Right lobe of liver (tissue), 6 donors: ENCODE measurements around the gene FYTTD1. TPM values are rescaled to one million over a fixed set of nuclear protein-coding genes. Genes with fewer than 3 reads are reported as not detected.
"Not testable (repeated sequence)": the region's sequence is repeated elsewhere in the genome, so short reads cannot be mapped to it uniquely, and the experiment has no call there.

Source experiments
- ATAC-seq, 4 donors: fragments of 200-7000 bp; cut with Tn5 transposase; one replicate each; pipeline ENCODE4 v1.9.1; 2020; ENCODE audit warnings: mild to moderate bottlenecking in 4 of 4, moderate library complexity in 4 of 4
- DNase-seq, 3 donors: peaks; one replicate each; pipeline ENCODE4 v3.0.0-alpha.2; 2020
- H3K27ac ChIP-seq, 3 donors: fragments of 200-600 bp; one replicate each; pipeline ENCODE4 v1.8.0; 2022
- H3K27me3 ChIP-seq, 2 donors: fragments of 200-600 bp; one replicate each; pipeline ENCODE4 v1.8.0; 2022
- H3K36me3 ChIP-seq, 4 donors: fragments of 200-600 bp; sonication (generic) in 1 of 4; one replicate each; pipeline versions ENCODE4 v1.5.1 to v1.8.0; 2017 to 2022; ENCODE audit warnings: control low read depth in 1 of 4
- H3K4me1 ChIP-seq, 4 donors: fragments of 200-600 bp; sonication (generic) in 1 of 4; one replicate each; pipeline versions ENCODE4 v1.5.1 to v1.8.0; 2017 to 2022; ENCODE audit warnings: control low read depth in 1 of 4
- H3K4me3 ChIP-seq, 3 donors: fragments of 200-600 bp; one replicate each; pipeline ENCODE4 v1.8.0; 2022
- H3K9me3 ChIP-seq, 4 donors: fragments of 200-600 bp; sonication (generic) in 1 of 4; one replicate each; pipeline versions ENCODE4 v1.5.1 to v1.8.0; 2017 to 2022; ENCODE audit warnings: control low read depth in 1 of 4
- POLR2A ChIP-seq: fragments of 450-650 bp; IDR thresholded peaks from one replicate; pipeline ENCODE4 v1.6.1; 2017; ENCODE audit warnings: antibody characterized with exemption, mild to moderate bottlenecking
- WGBS: methylation state at CpG from one replicate; pipeline ENCODE4 v1.1.6; 2018; ENCODE audit warnings: low coverage, low lambda C conversion rate; ENCODE audit not compliant: insufficient coverage; ENCODE audit errors: missing lambda C conversion rate; 5-methylcytosine and 5-hydroxymethylcytosine counted together
- intact Hi-C, 2 donors: fragments of 100-400 bp; cut with DNase I; formaldehyde crosslinking; loops; one replicate each; pipeline versions ENCODE4 v1.11.2 to v1.14.1; 2022
- total RNA-seq, 6 experiments: library from RNA; depleted of rRNA in 2 of 6; stranded (reverse); fragments of >200 nt in 2 of 6; fragmentation: NEBNext Ultra II Directional in 3 of 6; extraction: Animal tissue kit (Norgen Biotek cat#: 25700) in 3 of 6; gene quantifications; one replicate each; pipeline versions ENCODE4 v1.1.0 to v1.2.4, GENCODE V29; 2016 to 2023
- TF ChIP-seq, protein P1 (sequence below), 4 donors: fragments of 200-600 bp in 3 of 4; fragments of 450-650 bp in 1 of 4; IDR thresholded peaks; one replicate each; pipeline versions ENCODE4 v1.5.1 to v1.8.0; 2016 to 2022; ENCODE audit warnings: antibody characterized with exemption in 4 of 4, mild to moderate bottlenecking in 2 of 4
- donor health status: DM: no; HTN: yes; CAD: no.
- donor health status: DM: no; HTN: no; CAD: no.
- donor health status: DM: no; HTN: no; CAD: no.
- donor health status: DM: no; HTN: yes; CAD: no.
- donor health status: DM: no; HTN: yes; CAD: no.

FYTTD1 gene
- total RNA-seq, 6 experiments from 2014 or later = 20.2 to 33.4 (median 23.9) TPM

DNA sequence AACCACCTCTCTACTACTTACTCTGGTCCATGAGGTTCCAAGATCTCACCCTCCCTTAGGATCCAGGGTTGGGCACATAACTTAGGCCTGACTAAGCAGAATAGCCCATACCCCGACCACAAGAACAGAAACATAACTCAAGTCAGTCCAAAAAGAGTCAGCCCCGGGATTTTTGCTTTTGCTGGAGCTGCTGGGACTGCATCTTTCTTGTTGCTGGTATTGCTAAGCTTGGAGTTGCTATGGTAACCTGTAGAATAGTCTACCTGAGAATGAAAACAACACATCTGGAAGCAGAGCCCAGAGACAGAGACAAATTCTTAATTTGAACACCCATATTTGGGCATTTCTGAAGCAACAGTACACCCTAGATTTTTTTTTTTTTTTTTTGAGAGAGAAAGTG, 19.5 kb upstream of the FYTTD1 start:
- Histone ChIP-seq H3K4me1 (peaks cover 0 to 5% (median 0%) of the 10 kb centered on the region in 4 donors), H3K4me3 (no peak overlapping the region), H3K9me3 (no peaks in the 10 kb centered on the region), H3K36me3 (no peaks in the 10 kb centered on the region), H3K27ac (no peak overlapping the region), H3K27me3 (no peaks in the 10 kb centered on the region)
- 73% methylated on average over 2 of the region's 2 CpGs for WGBS
- no peak for DNase-seq
- no peak for ATAC-seq
- TF ChIP-seq POLR2A = no peak
- TF ChIP-seq, protein P1, sequence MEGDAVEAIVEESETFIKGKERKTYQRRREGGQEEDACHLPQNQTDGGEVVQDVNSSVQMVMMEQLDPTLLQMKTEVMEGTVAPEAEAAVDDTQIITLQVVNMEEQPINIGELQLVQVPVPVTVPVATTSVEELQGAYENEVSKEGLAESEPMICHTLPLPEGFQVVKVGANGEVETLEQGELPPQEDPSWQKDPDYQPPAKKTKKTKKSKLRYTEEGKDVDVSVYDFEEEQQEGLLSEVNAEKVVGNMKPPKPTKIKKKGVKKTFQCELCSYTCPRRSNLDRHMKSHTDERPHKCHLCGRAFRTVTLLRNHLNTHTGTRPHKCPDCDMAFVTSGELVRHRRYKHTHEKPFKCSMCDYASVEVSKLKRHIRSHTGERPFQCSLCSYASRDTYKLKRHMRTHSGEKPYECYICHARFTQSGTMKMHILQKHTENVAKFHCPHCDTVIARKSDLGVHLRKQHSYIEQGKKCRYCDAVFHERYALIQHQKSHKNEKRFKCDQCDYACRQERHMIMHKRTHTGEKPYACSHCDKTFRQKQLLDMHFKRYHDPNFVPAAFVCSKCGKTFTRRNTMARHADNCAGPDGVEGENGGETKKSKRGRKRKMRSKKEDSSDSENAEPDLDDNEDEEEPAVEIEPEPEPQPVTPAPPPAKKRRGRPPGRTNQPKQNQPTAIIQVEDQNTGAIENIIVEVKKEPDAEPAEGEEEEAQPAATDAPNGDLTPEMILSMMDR (IDR thresholded peaks at IDR 0.05) = no peak
- intact Hi-C loops = no loop called here

DNA sequence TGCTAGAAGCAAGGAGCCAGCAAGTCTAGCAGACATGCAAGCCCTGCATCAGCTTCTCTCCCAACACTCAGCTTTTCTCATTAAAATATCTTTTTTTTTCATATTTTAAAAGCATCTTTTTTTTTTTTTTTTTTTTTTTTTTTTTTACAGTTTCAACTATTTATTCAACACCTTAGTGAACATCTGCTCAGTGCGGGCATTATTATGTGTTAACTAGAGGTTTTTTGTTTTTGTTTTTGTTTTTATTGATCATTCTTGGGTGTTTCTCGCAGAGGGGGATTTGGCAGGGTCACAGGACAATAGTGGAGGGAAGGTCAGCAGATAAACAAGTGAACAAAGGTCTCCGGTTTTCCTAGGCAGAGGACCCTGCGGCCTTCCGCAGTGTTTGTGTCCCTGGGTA, 18.9 kb upstream of the FYTTD1 start:
- H3K27me3 ChIP-seq, H3K27ac ChIP-seq, ATAC-seq, H3K36me3 ChIP-seq, H3K4me3 ChIP-seq, intact Hi-C loops, H3K9me3 ChIP-seq, DNase-seq: not testable (repeated sequence)
- WGBS = 82% methylated on average over 2 of the region's 5 CpGs
- H3K4me1 ChIP-seq = peaks cover 0 to 10% (median 0%) of the 10 kb centered on the region in 4 donors

DNA sequence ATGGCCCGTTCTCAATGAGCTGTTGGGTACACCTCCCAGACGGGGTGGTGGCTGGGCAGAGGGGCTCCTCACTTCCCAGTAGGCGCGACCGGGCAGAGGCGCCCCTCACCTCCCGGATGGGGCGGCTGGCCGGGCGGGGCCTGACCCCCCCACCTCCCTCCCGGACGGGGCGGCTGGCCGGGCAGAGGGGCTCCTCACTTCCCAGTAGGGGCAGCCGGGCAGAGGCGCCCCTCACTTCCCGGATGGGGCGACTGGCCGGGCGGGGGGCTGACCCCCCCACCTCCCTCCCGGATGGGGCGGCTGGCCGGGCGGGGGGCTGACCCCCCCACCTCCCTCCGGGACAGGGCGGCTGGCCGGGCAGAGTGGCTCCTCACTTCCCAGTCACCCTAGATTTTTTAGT, 18.2 kb upstream of the FYTTD1 start:
- WGBS = 97% methylated on average over 11 of the region's 27 CpGs
- H3K4me3 ChIP-seq, H3K27ac ChIP-seq, H3K36me3 ChIP-seq, H3K27me3 ChIP-seq, intact Hi-C loops, ATAC-seq, H3K9me3 ChIP-seq, DNase-seq: not testable (repeated sequence)
- H3K4me1 ChIP-seq = peaks cover 0 to 12% (median 0%) of the 10 kb centered on the region in 4 donors

DNA sequence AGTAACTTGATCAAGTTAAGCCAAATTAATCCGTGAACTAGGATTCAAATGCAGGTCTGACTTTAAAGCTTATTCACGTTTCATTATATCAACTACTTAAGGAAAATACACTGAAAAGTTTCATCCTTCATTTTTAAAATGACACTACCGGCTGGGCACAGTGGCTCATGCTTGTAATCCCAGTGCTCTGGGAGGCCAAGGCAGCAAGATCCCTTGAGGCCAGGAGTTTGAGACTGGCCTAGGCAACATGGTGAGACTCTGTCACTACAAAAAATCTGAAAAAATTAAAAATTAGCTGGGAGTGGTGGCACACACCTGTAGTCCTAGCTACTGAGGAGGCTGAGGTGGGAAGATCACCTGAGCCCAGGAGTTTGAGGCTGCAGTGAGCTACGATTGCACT, 16.6 kb upstream of the FYTTD1 start:
- intact Hi-C loops = no loop called here
- no peaks in the 10 kb centered on the region for H3K27me3 ChIP-seq
- no peak for DNase-seq
- H3K36me3 ChIP-seq = no peaks in the 10 kb centered on the region
- H3K9me3 ChIP-seq = no peaks in the 10 kb centered on the region
- H3K4me3 ChIP-seq = no peak overlapping the region
- TF ChIP-seq, protein P1 (IDR thresholded peaks at IDR 0.05) = no peak
- TF ChIP-seq POLR2A = no peak
- WGBS = 91% methylated on average over 4 of the region's 4 CpGs
- no peak overlapping the region for H3K27ac ChIP-seq
- no peak for ATAC-seq
- peaks cover 0 to 17% (median 0%) of the 10 kb centered on the region in 4 donors for H3K4me1 ChIP-seq

DNA sequence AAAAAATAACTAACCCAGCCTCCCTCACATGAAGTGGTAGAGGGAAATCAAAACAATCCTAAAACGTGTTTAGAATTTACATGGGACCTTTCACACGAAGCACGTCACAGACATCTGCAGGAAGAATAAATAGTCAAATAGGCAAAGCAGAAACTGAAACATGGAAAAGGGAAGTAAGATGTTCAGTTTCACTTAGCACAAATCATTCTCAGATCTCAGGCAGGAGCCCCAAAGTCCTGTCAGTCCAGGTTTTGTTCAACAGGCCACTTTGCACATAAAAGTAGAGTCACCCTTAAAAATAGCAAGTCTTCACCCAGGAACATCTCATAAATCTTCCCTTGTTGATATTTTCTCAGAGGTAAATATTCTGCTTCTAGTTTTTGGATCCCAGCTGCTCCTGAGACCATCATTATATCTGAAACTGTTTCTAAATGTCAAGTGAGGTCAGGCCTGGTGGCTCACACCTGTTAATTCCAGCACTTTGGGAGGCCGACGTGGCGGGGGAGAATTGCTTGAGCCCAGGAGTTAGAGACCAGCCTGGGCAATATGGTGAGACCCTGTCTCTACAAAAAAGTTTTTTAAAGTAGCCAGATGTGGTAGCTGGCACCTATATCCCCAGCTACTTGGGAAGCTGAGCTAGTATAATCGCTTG, 14.9 kb upstream of the FYTTD1 start:
- WGBS = 80% methylated on average over 7 of the region's 7 CpGs
- no peak for TF ChIP-seq POLR2A
- TF ChIP-seq, protein P1 (IDR thresholded peaks at IDR 0.05) = no peak
- intact Hi-C loops = no loop called here
- peaks cover 0 to 17% (median 0%) of the 10 kb centered on the region in 4 donors for H3K4me1 ChIP-seq
- H3K9me3 ChIP-seq = no peaks in the 10 kb centered on the region
- ATAC-seq (no peak), DNase-seq (no peak)
- H3K27ac ChIP-seq = no peak overlapping the region
- no peaks in the 10 kb centered on the region for H3K36me3 ChIP-seq
- H3K4me3 ChIP-seq = no peak overlapping the region
- no peaks in the 10 kb centered on the region for H3K27me3 ChIP-seq
